HG02610 (cell line): Measurements from ENCODE around the gene SRL.

Experiments used
- ATAC-seq: cut with Tn5 transposase; IDR thresholded peaks from one replicate; pipeline ENCODE4 v1.9.1; 2021; ENCODE audit warnings: mild to moderate bottlenecking, moderate library complexity; ENCODE audit not compliant: unreplicated experiment

Gene SRL

GRCh38 chr16:4202615-4203345, 39.1 kb downstream of the SRL start:
- no peak for ATAC-seq

DNA sequence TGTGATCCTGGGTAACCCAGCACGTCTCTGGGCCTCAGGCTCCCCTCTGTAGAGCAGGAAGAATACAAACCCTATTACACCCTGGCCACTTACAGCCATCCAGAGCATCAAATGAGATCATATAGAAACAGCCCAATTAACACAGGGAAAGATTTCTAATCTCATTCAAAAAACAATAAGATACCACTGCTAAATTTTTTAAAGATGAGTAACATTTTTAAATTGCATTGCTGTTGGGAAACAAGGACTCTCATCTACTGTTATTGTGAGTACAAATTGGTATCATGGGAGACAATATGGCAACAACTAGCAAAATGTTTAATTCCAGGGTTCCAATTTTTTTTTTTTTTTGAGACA, 41.1 kb downstream of the SRL start:
- no peak for ATAC-seq

GRCh38 chr16:4200000-4200780, 41.7 kb downstream of the SRL start:
- ATAC-seq, result no peak

GRCh38 chr16:4198816-4199215, 43.1 kb downstream of the SRL start:
- ATAC-seq, result no peak

DNA sequence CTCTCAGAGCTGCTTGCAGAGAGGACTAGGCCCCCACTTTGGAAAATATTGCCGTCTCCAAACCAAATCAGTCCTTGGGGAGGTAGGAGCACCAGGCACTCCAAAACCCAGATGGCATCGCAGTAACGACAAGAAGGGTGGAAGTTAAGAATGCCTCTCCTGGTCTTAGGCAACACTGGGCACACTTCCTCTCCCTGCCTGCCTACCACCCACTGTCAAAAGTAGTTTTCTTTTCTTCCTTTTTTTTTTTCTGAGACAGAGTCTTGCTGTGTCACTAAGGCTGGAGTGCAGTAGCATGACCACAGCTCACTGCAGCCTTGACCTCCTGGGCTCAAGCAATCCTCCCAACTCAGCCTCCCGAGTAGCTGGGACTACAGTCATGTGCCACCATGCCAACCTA, 47.2 kb downstream of the SRL start:
- ATAC-seq, result no peak

DNA sequence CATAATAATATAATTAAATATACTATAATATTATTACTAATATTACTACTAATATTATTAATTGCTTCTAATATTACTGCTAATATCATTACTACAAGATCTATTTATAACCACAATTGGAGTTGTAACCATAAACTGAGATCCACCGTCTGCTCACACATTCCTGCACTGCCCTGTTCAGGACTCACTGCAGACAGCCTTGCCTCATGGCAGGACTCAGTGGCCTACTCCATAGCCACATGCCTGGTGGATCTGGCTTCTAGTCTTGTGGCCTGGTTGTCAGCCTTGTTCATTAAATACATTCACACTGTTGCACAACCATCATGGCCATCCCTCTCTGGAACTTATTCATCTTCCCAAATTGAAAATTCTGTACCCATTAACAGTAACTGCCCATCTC, 48.0 kb downstream of the SRL start:
- ATAC-seq, result no peak

DNA sequence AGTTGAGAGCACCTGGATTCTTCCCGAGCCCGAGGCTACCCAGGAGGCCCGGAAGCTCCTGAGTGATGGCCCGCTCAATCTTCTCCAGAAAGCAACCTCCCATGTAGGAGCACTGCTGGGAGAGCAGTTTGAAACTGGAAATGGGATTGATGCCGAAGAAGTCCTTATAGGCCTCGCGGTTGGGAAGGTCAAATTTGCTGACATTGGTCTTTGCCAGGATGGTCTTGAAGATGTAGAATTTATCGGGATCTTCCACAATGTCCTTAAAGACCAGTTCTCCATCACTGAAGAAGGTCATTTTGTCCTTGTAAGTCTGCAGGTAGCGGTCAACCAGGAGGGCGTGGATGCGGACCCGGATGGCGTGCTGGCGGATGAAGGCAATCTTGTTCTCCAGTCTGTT, 49.7 kb downstream of the SRL start:
- ATAC-seq, result no peak

DNA sequence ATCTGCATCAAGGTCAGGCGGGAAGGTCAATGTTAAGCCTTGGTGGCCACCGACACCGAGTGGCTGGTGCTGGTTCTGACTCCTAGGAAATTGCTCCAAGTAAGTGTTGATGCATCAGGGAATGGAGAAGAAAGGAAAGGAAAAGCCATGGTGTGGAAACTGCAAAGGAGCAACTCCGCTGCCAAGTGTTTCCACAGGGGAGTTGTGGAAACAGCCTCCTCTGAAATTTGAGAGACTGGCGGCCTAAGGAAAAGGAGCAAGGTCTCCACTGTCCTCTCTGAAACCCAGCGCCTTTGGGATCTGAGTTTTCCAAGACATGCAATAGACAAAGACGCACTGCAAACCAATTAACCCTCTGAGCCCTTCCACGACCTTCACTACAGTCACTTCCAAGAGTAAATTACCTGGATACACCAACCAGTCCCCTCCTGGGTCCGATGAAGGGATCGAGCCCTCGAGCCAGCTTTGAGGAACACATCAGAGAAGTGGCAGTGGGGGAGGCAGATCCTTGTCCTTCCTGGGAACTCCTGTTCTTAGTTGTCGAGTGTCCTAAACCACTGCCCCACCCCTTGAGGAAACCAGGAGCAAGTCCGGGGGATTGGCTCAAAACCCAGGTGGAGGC, 51.1 kb downstream of the SRL start:
- no peak for ATAC-seq

GRCh38 chr16:4190086-4190485, 51.8 kb downstream of the SRL start:
- no peak for ATAC-seq

DNA sequence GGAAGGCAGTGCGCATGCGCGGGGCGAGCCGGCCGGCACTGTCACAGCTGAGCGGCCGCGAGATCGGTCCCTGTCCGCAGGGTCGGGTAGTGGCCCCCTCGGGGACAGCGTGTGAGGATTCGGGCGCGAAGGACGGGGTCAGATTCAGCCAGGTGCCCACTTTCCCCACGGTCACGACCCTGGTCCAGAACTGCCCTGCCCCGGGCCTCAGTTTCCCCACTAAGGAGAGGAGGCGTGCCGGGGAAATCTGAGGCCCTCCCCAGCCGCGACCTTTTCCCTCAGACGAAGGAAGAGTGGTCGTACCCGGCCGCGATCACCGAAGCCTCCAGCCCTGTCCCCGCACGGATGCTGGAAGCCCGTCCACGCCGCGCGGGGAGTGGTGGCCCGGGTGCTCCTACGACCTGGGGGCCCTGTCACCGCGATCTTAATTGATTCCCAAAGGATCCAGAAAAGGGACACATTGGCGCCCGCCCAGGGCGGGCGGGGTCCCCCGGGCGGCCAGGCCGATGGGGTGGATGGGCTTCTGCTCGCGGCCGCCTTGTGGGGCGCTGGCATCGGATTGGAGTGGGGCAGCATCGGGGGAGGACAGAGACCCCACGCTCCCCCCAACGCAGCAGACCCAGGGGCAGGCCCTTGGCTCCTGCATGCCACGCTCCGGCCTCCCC, 57.7 kb downstream of the SRL start:
- no peak for ATAC-seq

DNA sequence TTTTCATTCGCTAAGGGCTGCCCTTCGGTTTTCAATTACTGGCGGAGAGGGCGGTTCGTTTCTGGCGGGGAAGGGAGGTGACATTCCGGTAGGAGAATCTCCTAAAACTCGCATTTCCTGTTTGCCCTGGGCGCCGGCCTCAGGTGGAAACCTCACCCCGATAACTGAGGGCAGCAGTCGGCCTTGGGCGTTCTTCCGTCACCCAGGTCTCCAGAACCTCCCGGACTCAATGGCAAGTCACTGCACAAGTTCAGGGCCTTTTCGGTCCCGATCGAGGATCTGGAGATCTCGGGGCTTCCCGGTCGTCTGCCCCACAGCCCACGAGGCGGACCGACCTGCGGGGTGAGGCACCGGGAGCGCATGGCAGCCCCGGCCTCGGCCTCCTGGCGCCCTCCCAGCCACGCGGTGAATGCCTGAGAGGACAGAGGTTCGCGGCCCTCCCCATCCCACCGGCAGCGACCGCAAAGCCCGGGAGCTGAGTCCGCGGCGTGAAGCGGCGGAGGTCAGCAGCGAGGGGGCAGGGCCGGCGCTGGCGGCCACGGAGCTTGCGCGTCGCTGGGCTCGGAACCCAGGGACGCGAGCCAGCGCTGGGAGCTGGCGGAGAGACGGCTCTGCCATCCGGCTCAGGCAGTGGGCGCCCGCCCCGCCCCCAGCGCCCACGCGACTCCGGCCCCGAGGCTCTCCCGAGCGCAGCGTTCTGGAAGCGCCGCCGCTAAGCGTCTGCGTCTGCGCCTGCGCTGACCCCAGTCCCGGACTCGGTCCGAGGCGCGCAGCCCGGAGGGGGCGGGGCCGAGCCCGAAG, 58.4 kb downstream of the SRL start:
- peak; percentile 79 for ATAC-seq

- peak; percentile 43 for ATAC-seq
Measured at GRCh38 chr16:4182581-4183236, 59.2 kb downstream of the SRL start.

DNA sequence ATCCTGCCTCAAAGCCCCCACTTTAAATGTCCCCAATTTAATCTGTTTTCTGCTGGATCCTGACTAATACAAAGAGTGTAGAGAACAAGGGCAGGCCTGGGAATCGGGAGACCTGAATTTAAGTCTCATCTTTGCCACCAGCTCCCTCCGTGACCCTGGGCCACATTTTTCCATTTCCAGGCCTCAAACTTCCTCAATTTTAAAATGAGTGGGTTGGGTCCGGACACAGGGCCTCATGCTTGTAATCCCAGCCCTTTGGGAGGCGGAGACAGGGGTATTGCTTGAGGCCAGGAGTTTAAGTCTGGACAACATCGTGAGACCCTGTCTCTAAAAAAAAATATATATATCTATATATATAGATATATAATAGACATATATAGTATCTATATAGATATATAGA, 61.4 kb downstream of the SRL start:
- no peak for ATAC-seq

- no peak for ATAC-seq
Measured at GRCh38 chr16:4179763-4180260, 62.1 kb downstream of the SRL start.

DNA sequence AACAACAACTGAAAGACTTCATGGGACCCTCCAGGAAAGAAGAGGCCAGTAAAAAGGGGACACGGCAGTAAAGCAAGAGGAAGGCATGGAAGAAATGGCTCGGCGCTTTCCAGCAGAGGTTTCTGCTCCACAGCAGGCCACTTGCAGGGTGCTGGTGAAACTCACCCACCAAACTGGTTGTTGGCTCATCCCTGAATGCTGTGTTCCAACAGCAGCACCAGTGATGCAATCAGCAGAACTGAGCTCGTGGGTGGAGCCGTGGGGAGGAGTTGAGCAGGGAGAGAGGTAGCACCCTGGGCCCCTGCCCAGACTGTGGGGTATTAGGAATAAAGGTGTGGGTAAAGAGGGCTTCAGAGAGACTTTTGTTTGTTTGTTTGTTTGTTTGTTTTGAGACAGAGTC, 62.9 kb downstream of the SRL start:
- ATAC-seq, result no peak

DNA sequence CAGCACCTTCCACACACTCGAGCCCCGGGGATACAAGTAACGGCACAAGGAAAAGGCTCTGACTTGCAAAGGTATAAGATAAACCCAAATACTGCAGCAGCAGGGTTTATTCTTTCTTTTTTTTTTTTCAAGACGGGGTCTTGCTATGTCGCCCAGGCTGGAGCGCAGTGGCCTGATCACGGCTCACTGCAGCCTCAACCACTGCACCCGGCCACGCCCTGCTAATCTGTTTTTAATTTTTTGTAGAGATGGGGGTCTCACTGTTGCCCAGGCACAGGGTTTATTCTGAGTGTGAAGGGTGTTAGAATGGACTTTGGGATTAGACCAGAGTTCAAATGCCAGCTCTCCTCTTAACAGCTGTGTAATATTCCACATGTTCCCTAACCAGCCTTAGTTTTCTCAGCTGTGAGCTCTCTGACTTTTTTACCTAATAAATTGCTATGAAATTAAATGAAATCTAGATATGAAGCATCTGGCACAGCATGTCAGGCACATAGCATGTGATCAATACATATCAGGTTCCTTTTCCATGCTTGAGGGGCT, 63.3 kb downstream of the SRL start:
- no peak for ATAC-seq

DNA sequence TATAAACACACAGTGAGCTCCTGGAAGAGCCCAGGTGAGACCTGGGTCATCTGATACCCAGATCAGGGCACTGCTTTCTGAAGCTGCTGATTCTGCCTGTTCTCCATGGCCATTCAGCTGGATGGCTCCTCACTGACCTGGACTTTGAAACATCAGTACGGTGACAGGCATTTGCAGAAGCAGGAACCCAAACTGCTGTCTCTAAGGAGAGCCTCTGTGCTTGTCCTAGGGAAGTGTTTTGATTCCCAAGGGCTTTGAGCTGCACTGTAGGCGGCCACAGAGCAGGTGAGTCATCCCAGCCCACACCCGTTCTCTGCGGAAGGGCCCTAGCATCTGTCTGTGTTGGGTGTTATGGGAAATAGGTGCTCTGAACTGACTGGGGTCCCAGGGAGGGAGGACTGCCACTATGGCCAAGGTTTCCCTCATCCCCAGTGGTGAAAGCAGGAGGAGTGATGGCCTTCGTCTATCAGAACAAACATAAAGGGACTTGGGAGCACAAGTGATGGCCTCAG, 64.9 kb downstream of the SRL start:
- ATAC-seq, result peak; percentile 83

GRCh38 chr16:4175849-4176248, 66.0 kb downstream of the SRL start:
- ATAC-seq, result no peak

- ATAC-seq, result no peak
Measured at GRCh38 chr16:4172070-4172469, 69.8 kb downstream of the SRL start.

- ATAC-seq, result no peak
Measured at GRCh38 chr16:4169415-4169814, 72.5 kb downstream of the SRL start.
